Keratinocyte (primary cell): ENCODE results near the gene FAM13A.

Experiments
- EZH2 ChIP-seq: IDR thresholded peaks from one replicate; pipeline ENCODE4 v1.6.1; 2012; ENCODE audit warnings: inconsistent platforms, mild to moderate bottlenecking, low read length, moderate library complexity
- TF ChIP-seq, protein P1 (sequence below), 3 experiments: IDR thresholded peaks in 1 of 3; conservative IDR thresholded peaks in 1 of 3; optimal IDR thresholded peaks in 1 of 3; 2 replicates in 2 of 3; 3 replicates in 1 of 3; pipeline versions ENCODE3 to v1.5.1; 2011; ENCODE audit warnings: low read length in 3 of 3, mild to moderate bottlenecking in 3 of 3, moderate library complexity in 2 of 3, control low read depth in 1 of 3, inconsistent platforms in 1 of 3; ENCODE audit not compliant: insufficient read depth in 2 of 3; ENCODE audit errors: extremely low read depth in 1 of 3

DNA sequence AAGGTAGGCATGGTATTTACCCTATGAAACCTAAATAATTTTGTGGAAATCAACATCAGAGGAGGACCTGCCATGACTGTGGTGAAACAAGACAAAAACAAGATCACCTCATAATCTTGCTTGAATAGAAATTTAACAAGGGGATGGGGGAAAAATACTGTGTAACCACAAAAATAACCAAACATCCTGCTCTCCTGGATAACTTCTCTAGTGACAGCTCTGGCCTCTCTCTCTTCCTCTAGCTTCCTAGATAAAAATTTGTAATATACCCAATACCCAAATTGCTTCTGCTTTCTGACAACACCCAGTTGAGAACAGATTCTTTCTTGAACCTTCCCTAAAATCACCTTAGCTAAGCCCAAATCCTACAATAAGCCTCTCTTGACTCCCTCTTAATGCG, 42.5 kb upstream of the FAM13A start:
- TF ChIP-seq, protein P1, sequence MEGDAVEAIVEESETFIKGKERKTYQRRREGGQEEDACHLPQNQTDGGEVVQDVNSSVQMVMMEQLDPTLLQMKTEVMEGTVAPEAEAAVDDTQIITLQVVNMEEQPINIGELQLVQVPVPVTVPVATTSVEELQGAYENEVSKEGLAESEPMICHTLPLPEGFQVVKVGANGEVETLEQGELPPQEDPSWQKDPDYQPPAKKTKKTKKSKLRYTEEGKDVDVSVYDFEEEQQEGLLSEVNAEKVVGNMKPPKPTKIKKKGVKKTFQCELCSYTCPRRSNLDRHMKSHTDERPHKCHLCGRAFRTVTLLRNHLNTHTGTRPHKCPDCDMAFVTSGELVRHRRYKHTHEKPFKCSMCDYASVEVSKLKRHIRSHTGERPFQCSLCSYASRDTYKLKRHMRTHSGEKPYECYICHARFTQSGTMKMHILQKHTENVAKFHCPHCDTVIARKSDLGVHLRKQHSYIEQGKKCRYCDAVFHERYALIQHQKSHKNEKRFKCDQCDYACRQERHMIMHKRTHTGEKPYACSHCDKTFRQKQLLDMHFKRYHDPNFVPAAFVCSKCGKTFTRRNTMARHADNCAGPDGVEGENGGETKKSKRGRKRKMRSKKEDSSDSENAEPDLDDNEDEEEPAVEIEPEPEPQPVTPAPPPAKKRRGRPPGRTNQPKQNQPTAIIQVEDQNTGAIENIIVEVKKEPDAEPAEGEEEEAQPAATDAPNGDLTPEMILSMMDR (optimal IDR thresholded peaks at IDR 0.05 in 1 of 3, IDR thresholded peaks at IDR 0.05 in 1 of 3, conservative IDR thresholded peaks at IDR 0.05 in 1 of 3; ENCODE audit: extremely low read depth in 1 of 3, insufficient read depth in 2 of 3, low read length in 3 of 3) = no peak
- TF ChIP-seq EZH2 = no peak
